ENCODE results near the gene AUTS2. TPM values are rescaled to one million over a fixed set of nuclear protein-coding genes. Genes with fewer than 3 reads are reported as not detected.

AUTS2 gene
- total and polyA plus RNA-seq, 5 donors = 7.0 to 15.4 (median 10.6) TPM

DNA sequence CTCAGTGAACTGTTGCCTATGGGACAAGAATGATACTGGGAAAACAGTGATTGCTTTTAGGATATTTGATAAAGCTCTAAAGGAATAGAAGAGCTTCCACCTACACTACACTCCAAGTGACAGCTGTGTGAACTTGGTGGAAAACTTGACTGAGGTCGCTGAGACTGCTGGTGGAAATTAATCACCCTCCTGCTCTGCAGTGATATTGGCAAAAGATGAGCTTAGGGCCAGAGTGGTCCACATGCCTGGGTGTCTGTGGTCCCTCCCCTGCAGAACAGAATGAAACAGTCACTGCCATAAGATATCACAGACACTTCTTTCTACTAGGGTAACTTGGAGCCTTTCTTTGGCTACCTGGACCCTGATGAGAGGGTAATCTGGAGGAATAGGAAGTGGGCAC, 1151.6 kb downstream of the AUTS2 start:
- Histone ChIP-seq H3K27ac (ENCODE audit: low read length) (no peak overlapping the region), H3K4me3 (ENCODE audit: low read length) (no peak overlapping the region), H3K9me3 (ENCODE audit: control insufficient read depth, low read length) (no peaks in the 10 kb centered on the region), H3K27me3 (ENCODE audit: control insufficient read depth, insufficient read depth) (no peaks in the 10 kb centered on the region), H3K4me1 (ENCODE audit: control insufficient read depth, insufficient read depth, low read length) (no peaks in the 10 kb centered on the region)
- ATAC-seq (no peak), DNase-seq (no peak)
- intact Hi-C loops (cut with DNase I) = no loop called here
- WGBS = 85% methylated on average over 1 of the region's 1 CpG

DNA sequence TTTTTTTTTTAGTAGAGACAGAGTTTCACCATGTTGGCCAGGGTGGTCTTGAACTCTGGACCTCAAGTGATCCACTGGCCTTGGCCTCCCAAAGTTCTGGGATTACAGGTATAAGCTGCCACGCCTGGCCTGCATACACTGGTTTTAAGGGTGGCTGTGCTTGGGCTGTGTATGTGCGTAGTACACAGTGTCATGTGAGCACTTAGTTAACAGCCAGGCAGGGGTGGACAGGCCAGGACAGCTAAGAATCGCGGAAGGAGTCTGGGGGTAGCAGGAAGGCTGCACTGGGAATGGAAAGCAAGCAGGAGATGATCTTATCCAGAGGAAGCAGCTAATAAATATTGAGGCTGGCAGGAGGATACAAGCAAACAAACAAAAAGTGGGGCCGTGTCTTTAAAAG, 1153.6 kb downstream of the AUTS2 start:
- H3K9me3 ChIP-seq (ENCODE audit: control insufficient read depth, low read length) = no peaks in the 10 kb centered on the region
- intact Hi-C loops (cut with DNase I) = no loop called here
- ATAC-seq (no peak), DNase-seq (no peak)
- H3K27ac ChIP-seq (ENCODE audit: low read length) = no peak overlapping the region
- no peaks in the 10 kb centered on the region for H3K4me1 ChIP-seq (ENCODE audit: control insufficient read depth, insufficient read depth, low read length)
- H3K4me3 ChIP-seq (ENCODE audit: low read length) = no peak overlapping the region
- H3K27me3 ChIP-seq (ENCODE audit: control insufficient read depth, insufficient read depth) = no peaks in the 10 kb centered on the region
- 65% methylated on average over 5 of the region's 5 CpGs for WGBS

DNA sequence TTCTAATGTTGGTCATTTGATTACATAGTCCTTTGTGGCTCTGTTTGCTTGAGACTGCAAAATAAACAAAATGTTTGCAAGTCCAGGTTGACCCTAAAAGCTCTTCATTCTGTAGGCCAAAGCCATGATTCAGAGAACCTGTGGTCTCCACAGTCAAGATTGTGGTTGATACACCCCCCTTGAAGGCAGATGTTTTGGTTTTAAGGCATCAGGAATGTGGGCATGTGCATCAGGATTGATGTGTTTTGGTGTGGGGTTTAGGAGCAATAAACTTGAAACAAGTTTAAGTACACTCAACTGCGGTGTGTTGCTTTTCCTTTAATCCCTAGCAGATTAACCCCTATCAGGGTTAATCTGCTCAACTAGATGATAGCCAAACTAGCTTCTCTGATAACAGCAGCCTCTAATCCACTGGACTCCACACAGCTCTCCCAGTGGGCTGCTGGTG, 1154.5 kb downstream of the AUTS2 start:
- H3K27ac ChIP-seq (ENCODE audit: low read length) = no peak overlapping the region
- H3K4me3 ChIP-seq (ENCODE audit: low read length) = no peak overlapping the region
- no peaks in the 10 kb centered on the region for H3K4me1 ChIP-seq (ENCODE audit: control insufficient read depth, insufficient read depth, low read length)
- intact Hi-C loops (cut with DNase I) = no loop called here
- ATAC-seq (no peak), DNase-seq (no peak)
- WGBS = 58% methylated on average over 1 of the region's 1 CpG
- H3K9me3 ChIP-seq (ENCODE audit: control insufficient read depth, low read length) = no peaks in the 10 kb centered on the region
- H3K27me3 ChIP-seq (ENCODE audit: control insufficient read depth, insufficient read depth) = no peaks in the 10 kb centered on the region

DNA sequence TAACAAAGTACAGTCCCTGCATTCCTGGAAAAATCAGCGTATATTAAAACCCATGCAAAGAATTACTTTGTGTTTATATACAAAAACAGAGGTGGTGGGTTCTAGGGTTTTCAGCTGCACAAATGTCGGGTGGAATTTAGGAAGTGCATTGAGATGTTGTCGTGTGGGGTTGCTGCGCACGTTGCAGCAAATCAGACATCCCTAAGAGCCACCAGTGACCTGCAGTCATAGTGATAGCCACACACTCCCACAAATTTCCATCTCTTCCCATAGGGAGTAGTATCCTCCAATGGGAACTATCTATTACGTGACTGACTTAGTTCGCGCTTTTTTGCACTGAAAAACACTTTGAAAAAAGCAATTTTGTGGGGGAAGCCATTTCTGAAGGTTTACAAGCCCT, 1158.5 kb downstream of the AUTS2 start:
- intact Hi-C loops (cut with DNase I) = no loop called here
- H3K4me1 ChIP-seq (ENCODE audit: control insufficient read depth, insufficient read depth, low read length) = no peaks in the 10 kb centered on the region
- no peak for ATAC-seq
- no peak for DNase-seq
- no peak overlapping the region for H3K27ac ChIP-seq (ENCODE audit: low read length)
- no peaks in the 10 kb centered on the region for H3K27me3 ChIP-seq (ENCODE audit: control insufficient read depth, insufficient read depth)
- WGBS = 94% methylated on average over 8 of the region's 8 CpGs
- no peak overlapping the region for H3K4me3 ChIP-seq (ENCODE audit: low read length)
- H3K9me3 ChIP-seq (ENCODE audit: control insufficient read depth, low read length) = no peaks in the 10 kb centered on the region

DNA sequence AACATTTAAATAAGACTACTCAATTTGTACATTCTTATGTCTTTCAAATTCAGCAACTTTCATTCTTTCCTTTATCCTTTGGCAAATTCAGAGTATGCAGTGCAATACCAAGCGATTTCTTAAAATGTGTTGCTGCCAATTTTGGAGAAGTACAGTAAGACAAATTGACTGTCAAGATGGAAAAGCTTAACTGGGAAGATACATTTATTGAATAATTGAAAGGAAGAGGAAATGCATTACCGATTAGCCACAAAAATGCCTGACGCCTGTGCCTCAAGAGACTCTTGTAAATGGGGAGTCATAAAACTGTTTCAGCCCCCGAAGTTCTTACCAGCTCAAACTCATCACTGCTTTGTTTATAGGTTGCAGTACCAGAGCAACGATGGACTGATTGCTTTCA, 1160.4 kb downstream of the AUTS2 start:
- ATAC-seq (no peak), DNase-seq (no peak)
- H3K27ac ChIP-seq (ENCODE audit: low read length) = no peak overlapping the region
- no peaks in the 10 kb centered on the region for H3K27me3 ChIP-seq (ENCODE audit: control insufficient read depth, insufficient read depth)
- H3K9me3 ChIP-seq (ENCODE audit: control insufficient read depth, low read length) = no peaks in the 10 kb centered on the region
- intact Hi-C loops (cut with DNase I) = no loop called here
- H3K4me1 ChIP-seq (ENCODE audit: control insufficient read depth, insufficient read depth, low read length) = no peaks in the 10 kb centered on the region
- WGBS = 68% methylated on average over 5 of the region's 5 CpGs
- H3K4me3 ChIP-seq (ENCODE audit: low read length) = no peak overlapping the region

DNA sequence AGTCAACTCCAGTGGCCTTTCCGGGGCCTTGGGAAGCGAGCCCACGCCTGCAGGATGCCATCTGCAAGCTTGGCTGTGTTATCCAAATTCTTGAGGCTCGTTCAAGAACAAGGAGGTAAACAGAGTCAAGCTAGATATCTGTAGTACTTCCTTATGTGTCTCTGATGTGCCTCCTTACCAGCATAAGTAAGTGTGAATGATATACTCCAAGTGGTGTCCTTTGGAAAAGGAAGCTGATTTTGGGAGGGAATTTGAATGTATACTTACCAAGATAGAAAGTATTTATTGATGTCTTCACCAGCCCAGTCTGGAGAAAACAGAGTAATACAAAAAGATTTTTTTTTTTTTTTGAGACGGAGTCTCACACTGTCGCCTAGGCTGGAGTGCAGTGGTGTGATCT, 1161.4 kb downstream of the AUTS2 start:
- intact Hi-C loops (cut with DNase I) = no loop called here
- DNase-seq (no peak), ATAC-seq (no peak)
- H3K4me3 ChIP-seq (ENCODE audit: low read length) = no peak overlapping the region
- no peaks in the 10 kb centered on the region for H3K4me1 ChIP-seq (ENCODE audit: control insufficient read depth, insufficient read depth, low read length)
- WGBS = 90% methylated on average over 6 of the region's 6 CpGs
- H3K9me3 ChIP-seq (ENCODE audit: control insufficient read depth, low read length) = no peaks in the 10 kb centered on the region
- no peak overlapping the region for H3K27ac ChIP-seq (ENCODE audit: low read length)
- H3K27me3 ChIP-seq (ENCODE audit: control insufficient read depth, insufficient read depth) = no peaks in the 10 kb centered on the region

DNA sequence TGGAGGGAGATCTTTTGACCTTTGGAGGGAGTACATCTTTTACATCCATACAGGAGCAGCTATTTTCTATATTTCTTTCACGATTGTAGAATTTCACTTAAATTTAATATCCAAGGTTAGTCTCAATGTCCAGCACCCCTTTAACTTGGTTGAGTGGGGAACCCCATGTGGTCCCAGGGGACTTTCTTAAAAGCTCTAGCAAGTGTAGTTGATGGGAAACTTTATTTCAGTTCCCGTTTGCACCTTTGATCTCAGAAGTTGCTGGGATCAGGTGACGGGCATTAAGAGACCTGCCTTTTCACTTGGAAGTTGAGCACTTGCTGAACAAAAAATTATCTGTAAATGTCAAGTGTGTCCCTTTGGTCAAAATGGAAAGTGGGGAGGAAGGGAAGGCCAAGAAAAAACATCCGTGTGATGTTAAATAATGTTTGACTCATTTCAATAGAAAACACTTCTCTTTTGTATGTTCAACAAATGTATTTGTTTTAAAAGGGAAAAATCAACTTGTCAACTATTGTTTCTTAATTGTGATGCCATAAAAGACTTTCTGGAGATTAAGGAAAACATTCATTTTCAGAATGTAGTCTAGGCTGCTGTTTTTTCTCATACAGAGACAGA, 1163.5 kb downstream of the AUTS2 start:
- Histone ChIP-seq H3K27ac (ENCODE audit: low read length) (no peak overlapping the region), H3K4me3 (ENCODE audit: low read length) (no peak overlapping the region), H3K4me1 (ENCODE audit: control insufficient read depth, insufficient read depth, low read length) (no peaks in the 10 kb centered on the region), H3K27me3 (ENCODE audit: control insufficient read depth, insufficient read depth) (no peaks in the 10 kb centered on the region), H3K9me3 (ENCODE audit: control insufficient read depth, low read length) (no peaks in the 10 kb centered on the region)
- DNase-seq (no peak), ATAC-seq (no peak)
- WGBS = 90% methylated on average over 4 of the region's 4 CpGs
- intact Hi-C loops (cut with DNase I) = no loop called here

DNA sequence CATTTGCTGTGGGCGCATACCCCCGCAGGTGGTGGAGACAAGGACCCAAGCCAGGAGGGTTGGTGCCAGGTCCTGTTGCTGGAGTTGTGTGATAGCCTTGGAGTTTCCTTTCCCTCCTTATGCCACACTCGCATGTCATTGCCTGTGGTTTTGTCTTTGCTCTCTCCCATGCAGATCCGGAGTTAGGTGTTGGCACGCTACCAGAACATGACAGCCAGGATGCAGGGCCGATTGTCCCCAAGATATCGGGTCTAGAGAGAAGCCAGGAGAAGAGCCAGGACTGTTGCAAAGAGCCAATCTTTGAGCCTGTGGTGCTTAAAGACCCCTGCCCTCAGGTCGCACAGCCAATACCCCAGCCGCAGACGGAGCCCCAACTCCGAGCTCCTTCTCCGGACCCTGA, 1164.4 kb downstream of the AUTS2 start:
- ATAC-seq (no peak), DNase-seq (no peak)
- Histone ChIP-seq H3K4me1 (ENCODE audit: control insufficient read depth, insufficient read depth, low read length) (no peaks in the 10 kb centered on the region), H3K4me3 (ENCODE audit: low read length) (no peak overlapping the region), H3K9me3 (ENCODE audit: control insufficient read depth, low read length) (no peaks in the 10 kb centered on the region), H3K27me3 (ENCODE audit: control insufficient read depth, insufficient read depth) (no peaks in the 10 kb centered on the region), H3K27ac (ENCODE audit: low read length) (no peak overlapping the region)
- 75% methylated on average over 12 of the region's 12 CpGs for WGBS
- intact Hi-C loops (cut with DNase I) = no loop called here

DNA sequence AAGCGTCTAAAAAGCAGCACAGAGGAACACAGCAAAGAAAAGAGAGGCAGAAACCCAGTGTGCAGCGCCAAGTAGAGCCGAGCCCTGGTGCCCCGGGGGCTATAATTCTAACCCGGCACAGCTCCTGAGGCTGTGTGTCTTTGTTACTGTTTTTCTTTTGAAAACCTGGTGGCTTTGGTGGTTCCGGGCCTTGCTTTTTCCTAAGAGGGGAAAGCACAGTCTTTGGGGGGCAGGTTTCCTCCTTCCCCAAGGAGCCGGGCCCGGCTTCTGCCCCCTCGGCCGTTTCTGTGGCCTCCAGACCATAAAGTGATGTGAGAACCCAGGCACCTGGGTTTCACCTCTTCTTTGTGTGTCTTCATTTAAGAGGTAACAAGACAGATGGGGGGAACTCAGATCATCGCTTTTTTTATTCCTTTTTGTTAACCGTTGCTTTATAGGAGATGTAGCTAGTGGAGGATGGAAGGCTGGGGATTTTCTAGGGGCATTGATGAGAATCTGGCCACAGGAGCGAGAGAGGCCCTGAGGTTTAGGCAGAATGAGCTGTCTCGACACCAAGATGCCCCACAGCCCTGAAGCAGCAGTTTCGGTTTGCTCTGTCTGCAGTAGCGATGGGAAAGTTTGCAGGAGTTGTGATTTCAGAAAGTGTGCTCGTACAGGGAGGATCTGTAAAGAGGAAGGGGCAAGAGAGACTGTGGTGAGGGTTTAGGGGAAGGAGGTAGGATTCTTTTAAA, 1165.9 kb downstream of the AUTS2 start:
- Histone ChIP-seq H3K27me3 (ENCODE audit: control insufficient read depth, insufficient read depth) (no peaks in the 10 kb centered on the region), H3K4me3 (ENCODE audit: low read length) (no peak overlapping the region), H3K4me1 (ENCODE audit: control insufficient read depth, insufficient read depth, low read length) (no peaks in the 10 kb centered on the region), H3K9me3 (ENCODE audit: control insufficient read depth, low read length) (no peaks in the 10 kb centered on the region), H3K27ac (ENCODE audit: low read length) (no peak overlapping the region)
- DNase-seq = no peak
- intact Hi-C loops (cut with DNase I) = no loop called here
- ATAC-seq = no peak
- 84% methylated on average over 17 of the region's 17 CpGs for WGBS

DNA sequence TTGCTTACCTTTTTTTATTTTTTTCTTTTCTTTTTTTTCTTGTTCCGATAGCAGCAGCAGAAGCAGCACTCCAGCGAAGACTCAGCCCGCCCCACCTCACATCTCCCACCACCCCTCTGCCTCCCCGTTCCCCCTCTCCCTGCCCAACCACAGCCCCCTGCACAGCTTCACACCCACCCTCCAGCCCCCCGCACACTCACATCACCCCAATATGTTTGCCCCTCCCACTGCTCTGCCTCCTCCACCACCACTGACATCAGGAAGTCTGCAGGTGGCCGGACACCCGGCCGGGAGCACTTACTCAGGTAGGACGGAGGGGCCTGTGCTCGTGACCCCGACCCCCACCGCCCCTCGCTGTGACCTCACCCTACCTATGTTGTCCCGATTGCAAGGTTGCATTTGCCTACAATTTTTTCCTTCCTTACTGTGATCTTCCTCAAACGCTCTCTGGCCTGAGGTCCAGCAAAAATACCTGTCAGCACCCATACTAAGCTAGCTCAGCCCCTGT, 1166.5 kb downstream of the AUTS2 start:
- no peak for ATAC-seq
- WGBS = 97% methylated on average over 15 of the region's 15 CpGs

DNA sequence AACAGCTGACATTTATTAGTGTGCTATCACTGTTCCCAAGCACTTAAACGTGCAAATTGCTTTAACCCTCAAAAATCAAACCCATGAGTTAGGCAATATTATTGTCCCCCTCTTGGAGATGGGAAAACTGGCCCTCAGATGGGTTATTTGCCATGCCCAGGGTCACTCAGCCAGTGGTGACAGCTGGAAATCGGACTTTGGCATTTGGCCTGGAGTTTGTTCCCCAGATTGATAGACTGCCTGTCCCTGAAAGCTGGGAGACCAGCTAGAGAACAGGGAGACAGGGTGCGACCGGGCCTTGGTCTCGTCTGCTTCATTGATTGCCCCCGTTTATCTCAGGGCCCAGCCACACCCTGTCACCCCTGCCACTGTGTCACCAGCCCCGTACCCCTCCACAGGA, 1167.4 kb downstream of the AUTS2 start:
- intact Hi-C loops (cut with DNase I) = no loop called here
- H3K9me3 ChIP-seq (ENCODE audit: control insufficient read depth, low read length) = no peaks in the 10 kb centered on the region
- DNase-seq (no peak), ATAC-seq (no peak)
- 86% methylated on average over 7 of the region's 7 CpGs for WGBS
- H3K27me3 ChIP-seq (ENCODE audit: control insufficient read depth, insufficient read depth) = no peaks in the 10 kb centered on the region
- H3K4me3 ChIP-seq (ENCODE audit: low read length) = no peak overlapping the region
- H3K4me1 ChIP-seq (ENCODE audit: control insufficient read depth, insufficient read depth, low read length) = no peaks in the 10 kb centered on the region
- no peak overlapping the region for H3K27ac ChIP-seq (ENCODE audit: low read length)

More for the DNA sequence above, 1166.5 kb downstream of the AUTS2 start:
- H3K9me3 ChIP-seq (ENCODE audit: control insufficient read depth, low read length) = no peaks in the 10 kb centered on the region
- H3K4me3 ChIP-seq (ENCODE audit: low read length) = no peak overlapping the region
- intact Hi-C loops (cut with DNase I) = no loop called here
- no peak for DNase-seq
- no peak overlapping the region for H3K27ac ChIP-seq (ENCODE audit: low read length)
- no peaks in the 10 kb centered on the region for H3K4me1 ChIP-seq (ENCODE audit: control insufficient read depth, insufficient read depth, low read length)
- H3K27me3 ChIP-seq (ENCODE audit: control insufficient read depth, insufficient read depth) = no peaks in the 10 kb centered on the region

Measured in right cardiac atrium (tissue), 5 donors.